ENCODE results near the gene RIBC1.

DNA sequence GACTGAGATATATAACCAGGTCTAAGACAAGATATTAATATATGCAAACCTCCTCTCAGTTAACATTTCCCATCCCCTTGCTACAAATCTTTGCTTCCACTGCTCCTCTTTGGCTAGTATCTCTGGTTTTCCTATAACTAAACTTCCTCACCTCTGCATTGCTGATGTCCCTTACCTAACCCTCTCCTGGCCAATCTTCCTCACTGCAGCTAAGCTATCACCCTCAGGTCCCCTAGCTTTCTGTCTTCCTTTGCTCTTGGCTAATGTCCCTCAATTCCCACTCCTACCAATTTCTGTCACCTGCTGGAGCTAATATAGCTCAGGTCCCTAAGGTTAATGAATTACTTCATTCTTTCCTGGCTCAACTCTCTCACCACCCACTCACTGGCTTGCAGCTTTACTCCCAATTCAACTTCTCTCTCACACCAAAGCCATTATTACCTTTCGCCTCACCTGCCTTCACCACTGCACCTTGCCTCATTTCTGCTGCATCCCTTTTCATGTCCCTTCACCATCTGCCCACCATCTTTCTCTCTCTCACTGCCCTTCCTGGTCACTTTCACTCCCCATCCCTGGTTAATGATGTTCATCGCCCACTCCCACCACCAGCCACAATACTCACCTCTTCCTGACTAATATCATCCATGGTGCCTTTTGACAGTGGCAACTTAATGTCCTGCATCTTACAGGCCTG is 26.9 kb upstream of the RIBC1 start:
- TF ChIP-seq, protein P1, sequence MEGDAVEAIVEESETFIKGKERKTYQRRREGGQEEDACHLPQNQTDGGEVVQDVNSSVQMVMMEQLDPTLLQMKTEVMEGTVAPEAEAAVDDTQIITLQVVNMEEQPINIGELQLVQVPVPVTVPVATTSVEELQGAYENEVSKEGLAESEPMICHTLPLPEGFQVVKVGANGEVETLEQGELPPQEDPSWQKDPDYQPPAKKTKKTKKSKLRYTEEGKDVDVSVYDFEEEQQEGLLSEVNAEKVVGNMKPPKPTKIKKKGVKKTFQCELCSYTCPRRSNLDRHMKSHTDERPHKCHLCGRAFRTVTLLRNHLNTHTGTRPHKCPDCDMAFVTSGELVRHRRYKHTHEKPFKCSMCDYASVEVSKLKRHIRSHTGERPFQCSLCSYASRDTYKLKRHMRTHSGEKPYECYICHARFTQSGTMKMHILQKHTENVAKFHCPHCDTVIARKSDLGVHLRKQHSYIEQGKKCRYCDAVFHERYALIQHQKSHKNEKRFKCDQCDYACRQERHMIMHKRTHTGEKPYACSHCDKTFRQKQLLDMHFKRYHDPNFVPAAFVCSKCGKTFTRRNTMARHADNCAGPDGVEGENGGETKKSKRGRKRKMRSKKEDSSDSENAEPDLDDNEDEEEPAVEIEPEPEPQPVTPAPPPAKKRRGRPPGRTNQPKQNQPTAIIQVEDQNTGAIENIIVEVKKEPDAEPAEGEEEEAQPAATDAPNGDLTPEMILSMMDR (IDR thresholded peaks at IDR 0.05), result no peak
- TF ChIP-seq POLR2AphosphoS5 (IDR thresholded peaks at IDR 0.05), result no peak

Data from transverse colon (tissue), 4 donors.